Tibial artery (tissue), 4 donors: ENCODE data around the gene AGBL1.
"Not testable (repeated sequence)": the region's sequence is repeated elsewhere in the genome, so short reads cannot be mapped to it uniquely, and the experiment has no call there.

Experiments used
- DNase-seq, 2 donors: peaks; one replicate each; pipeline ENCODE4 v3.0.0-alpha.2; 2019
- H3K27ac ChIP-seq, 2 donors: fragments of 200-600 bp; sonication (generic) in 1 of 2; 1 replicate in 1 of 2; 2 replicates in 1 of 2; pipeline ENCODE4 v1.5.1; 2018 to 2019; ENCODE audit warnings: mild to moderate bottlenecking in 1 of 2
- H3K27me3 ChIP-seq, 2 donors: fragments of 200-600 bp; sonication (generic) in 1 of 2; one replicate each; pipeline versions ENCODE4 v1.5.1 to v1.6.0; 2016 to 2019
- H3K36me3 ChIP-seq, 3 donors: fragments of 200-600 bp; sonication (generic) in 2 of 3; one replicate each; pipeline ENCODE4 v1.5.1; 2016 to 2019; ENCODE audit warnings: mild to moderate bottlenecking in 2 of 3
- H3K4me1 ChIP-seq, 4 donors: fragments of 200-600 bp; sonication (generic) in 2 of 4; 1 replicate in 3 of 4; 2 replicates in 1 of 4; pipeline ENCODE4 v1.5.1; 2016 to 2019
- H3K4me3 ChIP-seq, 2 donors: fragments of 200-600 bp; sonication (generic) in 1 of 2; 1 replicate in 1 of 2; 2 replicates in 1 of 2; pipeline ENCODE4 v1.5.1; 2018 to 2019; ENCODE audit warnings: mild to moderate bottlenecking in 2 of 2
- H3K9me3 ChIP-seq, 3 donors: fragments of 200-600 bp; sonication (generic) in 1 of 3; one replicate each; pipeline ENCODE4 v1.5.1; 2016 to 2019
- intact Hi-C: fragments of 100-400 bp; cut with DNase I; formaldehyde crosslinking; loops from one replicate; pipeline ENCODE4 v1.15.0; 2023; ENCODE audit warnings: low total_unique reads
- TF ChIP-seq, protein P1 (sequence below), 2 experiments: fragments of 200-600 bp in 1 of 2; fragments of 450-650 bp in 1 of 2; IDR thresholded peaks; one replicate each; pipeline ENCODE4 v1.5.1; 2017 to 2019; ENCODE audit warnings: antibody characterized with exemption in 2 of 2, mild to moderate bottlenecking in 1 of 2, moderate library complexity in 1 of 2

AGBL1 gene

DNA sequence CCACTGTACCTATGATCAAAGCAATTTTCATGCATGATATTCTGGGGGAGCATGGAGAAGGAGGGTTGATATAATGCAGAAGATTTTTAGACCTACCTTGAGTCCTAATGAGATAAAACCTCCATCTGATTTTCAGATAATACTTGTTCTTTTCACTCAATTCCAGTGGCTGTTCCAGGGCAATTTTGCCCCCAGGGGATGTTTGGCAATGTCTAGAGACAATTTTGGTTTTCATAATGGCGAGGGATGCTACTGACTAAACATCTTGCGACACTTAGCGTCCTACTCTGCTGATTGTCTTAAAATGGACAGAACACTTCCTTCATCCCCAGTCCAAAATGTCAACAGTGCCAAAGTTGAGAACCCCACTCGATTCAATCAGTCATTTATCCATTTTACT is 26.6 kb downstream of the AGBL1 start:
- Histone ChIP-seq H3K27me3 (peaks cover 0 to 3% of the 10 kb centered on the region in 2 donors), H3K36me3 (no peaks in the 10 kb centered on the region), H3K4me1 (no peaks in the 10 kb centered on the region), H3K9me3 (peaks cover 0 to 13% (median 0%) of the 10 kb centered on the region in 3 donors), H3K27ac (no peak overlapping the region), H3K4me3 (no peak overlapping the region)
- intact Hi-C loops, result no loop called here
- TF ChIP-seq, protein P1, sequence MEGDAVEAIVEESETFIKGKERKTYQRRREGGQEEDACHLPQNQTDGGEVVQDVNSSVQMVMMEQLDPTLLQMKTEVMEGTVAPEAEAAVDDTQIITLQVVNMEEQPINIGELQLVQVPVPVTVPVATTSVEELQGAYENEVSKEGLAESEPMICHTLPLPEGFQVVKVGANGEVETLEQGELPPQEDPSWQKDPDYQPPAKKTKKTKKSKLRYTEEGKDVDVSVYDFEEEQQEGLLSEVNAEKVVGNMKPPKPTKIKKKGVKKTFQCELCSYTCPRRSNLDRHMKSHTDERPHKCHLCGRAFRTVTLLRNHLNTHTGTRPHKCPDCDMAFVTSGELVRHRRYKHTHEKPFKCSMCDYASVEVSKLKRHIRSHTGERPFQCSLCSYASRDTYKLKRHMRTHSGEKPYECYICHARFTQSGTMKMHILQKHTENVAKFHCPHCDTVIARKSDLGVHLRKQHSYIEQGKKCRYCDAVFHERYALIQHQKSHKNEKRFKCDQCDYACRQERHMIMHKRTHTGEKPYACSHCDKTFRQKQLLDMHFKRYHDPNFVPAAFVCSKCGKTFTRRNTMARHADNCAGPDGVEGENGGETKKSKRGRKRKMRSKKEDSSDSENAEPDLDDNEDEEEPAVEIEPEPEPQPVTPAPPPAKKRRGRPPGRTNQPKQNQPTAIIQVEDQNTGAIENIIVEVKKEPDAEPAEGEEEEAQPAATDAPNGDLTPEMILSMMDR (IDR thresholded peaks at IDR 0.05), result no peak
- no peak for DNase-seq

DNA sequence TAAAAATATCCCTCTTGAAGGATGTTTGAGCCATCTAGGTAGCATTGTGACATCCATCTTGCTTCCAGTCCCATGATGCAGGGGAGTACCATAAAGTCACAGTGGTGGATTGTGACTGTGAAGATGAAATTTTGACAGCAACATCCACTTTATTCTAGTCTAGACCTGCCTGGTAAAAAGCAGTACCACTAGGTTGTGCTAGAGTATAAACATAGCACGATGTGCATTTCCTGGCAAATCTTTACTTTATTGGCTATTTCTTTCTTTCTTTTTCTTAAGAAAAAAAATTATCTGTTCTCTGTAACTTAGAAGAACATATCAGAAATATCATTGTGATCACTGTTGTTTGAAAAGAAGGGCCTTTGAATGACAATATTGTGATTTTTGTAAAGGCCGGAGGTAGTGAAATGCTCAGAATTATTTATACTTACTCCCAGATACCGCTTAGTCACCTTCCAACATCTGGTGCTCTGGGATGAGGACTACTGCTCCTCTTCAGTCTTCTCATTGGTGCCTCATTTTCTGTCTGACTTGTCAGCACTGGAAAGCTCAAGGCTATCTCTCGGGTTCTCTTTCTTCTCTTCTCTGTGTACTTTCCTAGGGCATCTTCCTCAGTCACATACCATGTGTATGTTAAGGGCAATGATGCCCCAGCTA is 35.6 kb downstream of the AGBL1 start:
- TF ChIP-seq, protein P1 (IDR thresholded peaks at IDR 0.05), result no peak
- DNase-seq, result no peak
- intact Hi-C loops, result no loop called here
- Histone ChIP-seq H3K27ac (no peak overlapping the region), H3K36me3 (no peaks in the 10 kb centered on the region), H3K4me3 (no peak overlapping the region), H3K27me3 (no peaks in the 10 kb centered on the region), H3K9me3 (no peaks in the 10 kb centered on the region), H3K4me1 (no peaks in the 10 kb centered on the region)

DNA sequence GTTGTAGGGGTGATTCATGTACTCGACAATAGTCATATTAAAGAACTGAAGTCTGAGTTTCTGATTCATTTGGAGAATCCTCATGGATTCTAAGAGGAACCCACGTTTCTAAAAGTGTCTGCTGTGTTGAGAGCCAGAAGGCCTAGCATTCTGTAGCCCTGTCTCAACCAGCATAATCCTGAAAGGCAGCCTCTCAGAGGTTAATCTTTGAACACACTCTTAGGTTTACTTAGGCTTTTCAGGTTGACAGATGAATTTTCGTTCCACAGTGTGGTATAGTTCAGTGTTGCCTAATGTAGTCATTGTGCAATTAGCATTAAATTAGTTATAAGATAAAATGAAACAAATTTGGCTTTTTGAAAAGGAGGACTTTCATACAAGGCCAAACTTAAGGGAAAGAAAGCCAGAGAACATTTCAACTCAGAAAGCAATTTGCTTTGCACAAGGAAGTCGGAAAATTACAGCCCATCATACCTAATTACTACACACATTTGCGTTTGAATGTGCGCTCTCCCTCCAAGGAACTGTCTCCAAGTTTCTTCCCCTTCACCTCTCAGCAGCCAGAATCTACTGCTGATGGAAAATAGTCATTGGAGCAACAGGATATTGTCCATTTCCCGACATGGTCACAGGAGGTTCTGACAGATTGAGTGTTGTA is 42.0 kb downstream of the AGBL1 start:
- TF ChIP-seq, protein P1 (IDR thresholded peaks at IDR 0.05), result no peak
- Histone ChIP-seq H3K36me3 (no peaks in the 10 kb centered on the region), H3K4me3 (no peak overlapping the region), H3K27me3 (no peaks in the 10 kb centered on the region), H3K4me1 (no peaks in the 10 kb centered on the region), H3K9me3 (no peaks in the 10 kb centered on the region), H3K27ac (no peak overlapping the region)
- DNase-seq, result no peak
- intact Hi-C loops, result no loop called here

DNA sequence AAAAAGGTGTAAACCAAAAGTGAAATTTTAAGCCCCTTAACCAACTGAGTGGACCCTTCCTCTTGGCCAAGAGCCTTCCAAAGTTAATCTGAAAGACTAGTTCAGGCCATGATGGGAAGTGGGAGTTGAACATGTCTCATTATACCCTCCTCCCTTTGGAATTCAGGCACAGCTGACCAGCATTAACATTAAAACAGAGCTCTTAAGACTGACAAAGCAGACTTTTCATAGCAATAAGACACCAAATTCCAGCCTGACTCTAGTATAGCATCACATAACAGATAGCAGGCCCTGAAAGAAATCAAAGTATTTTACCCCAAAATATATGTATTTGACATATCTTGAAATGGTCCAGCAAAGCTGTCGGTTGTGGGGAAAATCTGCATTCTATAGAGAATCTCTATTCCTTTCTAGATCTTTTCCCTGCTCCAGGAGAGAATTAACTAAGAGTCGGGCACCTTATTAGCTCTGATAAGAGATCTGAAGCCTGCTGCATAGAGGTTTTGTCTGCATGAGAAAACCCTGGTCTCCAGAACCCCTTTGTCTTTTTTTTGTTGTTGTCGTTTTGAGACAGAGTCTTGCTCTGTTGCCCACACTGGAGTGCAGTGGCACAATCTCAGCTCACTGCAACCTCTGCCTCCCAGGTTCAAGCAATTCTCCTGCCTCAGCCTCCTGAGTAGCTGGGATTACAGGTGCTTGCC is 43.2 kb downstream of the AGBL1 start:
- H3K4me3 ChIP-seq, H3K36me3 ChIP-seq, H3K9me3 ChIP-seq, intact Hi-C loops, H3K27me3 ChIP-seq, DNase-seq, H3K27ac ChIP-seq, H3K4me1 ChIP-seq: not testable (repeated sequence)

DNA sequence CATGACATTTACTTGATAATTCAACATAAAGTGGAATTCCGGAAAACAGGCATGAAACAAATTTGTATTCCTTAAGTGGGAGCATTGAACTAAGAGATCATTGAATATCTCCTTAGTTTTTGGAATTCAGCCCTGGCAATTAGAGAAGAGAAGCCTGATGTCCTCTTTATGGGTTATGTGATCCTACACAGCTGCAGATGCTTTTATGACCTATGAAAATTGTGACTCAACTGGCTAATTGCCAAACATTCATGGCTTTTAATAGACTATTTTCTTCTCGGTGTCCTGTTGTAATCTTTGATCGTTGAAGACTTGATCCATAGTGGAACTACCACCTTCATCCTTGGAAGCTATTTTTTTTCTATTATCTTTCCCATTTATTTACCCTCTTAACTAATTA is 46.1 kb downstream of the AGBL1 start:
- no peak for DNase-seq
- Histone ChIP-seq H3K36me3 (no peaks in the 10 kb centered on the region), H3K27ac (no peak overlapping the region), H3K4me1 (no peaks in the 10 kb centered on the region), H3K27me3 (no peaks in the 10 kb centered on the region), H3K4me3 (no peak overlapping the region), H3K9me3 (no peaks in the 10 kb centered on the region)
- TF ChIP-seq, protein P1 (IDR thresholded peaks at IDR 0.05), result no peak
- intact Hi-C loops, result no loop called here

DNA sequence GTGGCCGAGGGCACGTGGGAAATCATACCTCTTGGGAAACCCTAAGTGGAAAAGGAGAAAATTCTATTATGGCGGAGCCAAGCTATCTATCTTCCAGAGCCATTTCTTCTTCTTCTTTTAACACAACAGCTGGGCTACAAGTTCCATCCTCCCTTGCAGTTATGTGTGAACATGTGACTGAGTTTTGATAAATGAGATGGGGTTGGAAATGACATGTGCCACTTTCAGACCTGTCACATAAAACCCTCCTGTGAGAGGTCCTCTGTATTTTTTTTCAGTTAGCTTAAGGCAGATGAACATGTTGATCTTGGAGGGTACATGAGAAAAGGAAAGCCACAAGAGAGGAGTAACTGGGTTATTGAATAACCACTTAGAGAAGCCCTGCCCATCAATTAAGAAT is 47.9 kb downstream of the AGBL1 start:
- DNase-seq, result no peak
- no peak overlapping the region for H3K27ac ChIP-seq

More for the DNA sequence above, 47.9 kb downstream of the AGBL1 start:
- H3K27me3 ChIP-seq, result no peaks in the 10 kb centered on the region
- H3K4me1 ChIP-seq, result no peaks in the 10 kb centered on the region
- intact Hi-C loops, result no loop called here
- H3K4me3 ChIP-seq, result no peak overlapping the region
- H3K9me3 ChIP-seq, result no peaks in the 10 kb centered on the region
- TF ChIP-seq, protein P1 (IDR thresholded peaks at IDR 0.05), result no peak
- no peaks in the 10 kb centered on the region for H3K36me3 ChIP-seq
